T-helper 22 cell (primary cell): ENCODE data around the gene NELFE.
"Not testable (repeated sequence)": the region's sequence is repeated elsewhere in the genome, so short reads cannot be mapped to it uniquely, and the experiment has no call there.

Source experiments
- DNase-seq: peaks from one replicate; pipeline ENCODE4 v3.0.0-alpha.2; 2020; ENCODE audit warnings: low read depth

The NELFE gene

DNA sequence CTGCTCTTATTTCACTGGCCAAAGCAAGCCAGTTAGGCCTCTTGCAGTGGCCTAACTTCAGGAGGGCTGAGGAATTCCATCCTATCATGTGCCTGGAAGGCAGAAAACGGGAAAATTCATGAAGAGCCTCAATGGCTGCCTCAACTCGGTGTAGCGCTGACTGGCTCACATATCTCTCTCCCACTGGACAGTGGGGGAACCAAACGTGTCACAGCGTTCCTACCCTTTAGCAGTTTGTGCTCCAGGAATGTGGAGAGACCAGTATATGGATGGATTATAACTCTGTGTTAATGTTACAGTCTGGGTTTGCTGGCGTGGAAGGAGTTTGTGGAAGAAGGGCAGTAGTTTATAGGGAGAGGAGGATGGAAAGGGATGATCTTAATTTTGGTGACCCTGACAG, 43.0 kb downstream of the NELFE start:
- DNase-seq, result no peak

DNA sequence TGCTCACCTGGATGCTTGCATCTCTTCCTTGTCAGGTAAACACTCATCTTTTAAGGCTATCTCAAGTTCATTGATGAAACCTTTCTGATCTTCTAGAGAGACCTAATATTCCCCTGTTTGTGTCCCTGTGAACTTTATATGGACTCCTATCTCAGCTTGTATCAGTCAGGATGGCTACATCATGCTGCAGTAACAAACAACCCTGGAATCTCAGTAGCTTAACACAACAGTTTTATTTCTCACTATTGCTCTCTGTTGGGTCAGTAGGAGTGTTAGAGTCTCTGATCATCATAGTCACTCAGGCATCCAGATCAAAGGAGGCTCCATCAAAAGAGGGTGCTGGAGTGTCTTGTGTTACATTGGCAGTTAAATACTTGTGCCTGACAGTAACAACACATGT, 43.4 kb downstream of the NELFE start:
- DNase-seq, result no peak

DNA sequence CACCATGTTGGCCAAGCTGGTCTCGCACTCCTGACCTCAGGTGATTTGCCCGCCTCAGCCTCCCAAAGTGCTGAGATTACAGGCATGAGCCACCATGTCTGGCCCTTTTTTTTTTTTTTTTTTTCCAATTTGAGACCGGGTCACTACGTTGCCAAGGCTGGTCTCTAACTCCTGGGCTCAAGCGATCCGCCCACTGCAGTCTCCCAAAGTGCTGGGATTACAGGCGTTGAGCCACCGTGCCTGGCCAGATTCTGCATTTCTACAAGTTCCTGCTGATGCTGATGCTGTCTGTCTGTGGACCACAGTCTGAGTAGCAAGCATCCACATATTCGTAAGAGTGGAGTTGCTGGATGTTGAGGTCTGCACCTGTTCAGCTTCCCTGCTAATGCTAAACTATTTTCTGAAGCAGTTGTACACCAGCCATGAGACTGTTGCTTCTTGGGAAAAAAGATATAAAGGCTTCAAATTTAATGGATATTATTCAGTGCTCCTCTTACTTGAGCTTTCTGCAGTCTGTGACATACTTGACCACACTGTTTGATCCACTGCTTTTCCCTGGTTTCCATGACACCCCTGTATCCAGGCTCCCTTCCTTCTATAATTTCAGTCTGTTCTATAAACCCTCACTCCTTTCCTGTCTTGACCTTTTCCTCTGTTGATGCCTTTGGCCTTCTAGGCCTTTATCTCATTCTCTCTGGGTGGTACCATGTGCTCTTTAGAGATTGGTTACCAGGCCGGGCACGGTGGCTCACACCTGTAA, 46.8 kb downstream of the NELFE start:
- no peak for DNase-seq

DNA sequence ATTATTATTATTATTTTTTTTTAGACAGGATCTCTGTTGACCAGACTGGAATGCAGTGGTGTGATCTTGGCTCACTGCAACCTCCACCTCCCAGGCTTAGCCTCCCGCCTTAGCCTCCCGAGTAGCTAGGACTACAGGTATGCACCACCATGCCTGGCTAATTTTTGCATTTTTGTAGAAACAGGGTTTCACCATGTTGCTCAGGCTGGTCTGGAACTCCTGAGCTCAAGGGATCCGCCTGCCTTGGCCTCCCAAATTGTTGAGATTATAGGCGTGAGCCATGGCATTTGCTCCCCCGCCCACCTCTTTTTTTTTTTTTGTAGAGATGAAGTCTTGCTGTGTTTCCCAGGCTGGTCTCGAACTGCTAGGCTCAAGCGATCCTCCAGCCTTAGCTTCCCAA, 49.5 kb downstream of the NELFE start:
- DNase-seq, result not testable (repeated sequence)

DNA sequence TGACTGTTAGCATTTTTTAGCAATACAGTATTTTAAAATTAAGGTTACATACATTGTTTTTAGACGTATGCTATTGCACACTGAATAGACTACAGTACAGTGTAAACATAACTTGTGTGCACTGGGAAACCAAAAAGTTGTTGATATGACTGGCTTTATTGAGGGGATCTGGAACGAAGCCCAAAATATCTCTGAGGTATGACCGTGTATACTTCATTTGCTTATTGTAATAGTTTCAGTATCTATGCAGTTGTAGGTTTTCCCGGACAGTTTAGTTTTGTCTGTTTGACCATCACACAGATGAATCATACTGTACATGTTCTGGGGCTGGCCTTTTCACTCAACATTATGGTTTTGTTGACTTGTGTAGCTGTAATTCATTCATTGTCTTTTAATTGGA, 50.0 kb downstream of the NELFE start:
- DNase-seq, result no peak

DNA sequence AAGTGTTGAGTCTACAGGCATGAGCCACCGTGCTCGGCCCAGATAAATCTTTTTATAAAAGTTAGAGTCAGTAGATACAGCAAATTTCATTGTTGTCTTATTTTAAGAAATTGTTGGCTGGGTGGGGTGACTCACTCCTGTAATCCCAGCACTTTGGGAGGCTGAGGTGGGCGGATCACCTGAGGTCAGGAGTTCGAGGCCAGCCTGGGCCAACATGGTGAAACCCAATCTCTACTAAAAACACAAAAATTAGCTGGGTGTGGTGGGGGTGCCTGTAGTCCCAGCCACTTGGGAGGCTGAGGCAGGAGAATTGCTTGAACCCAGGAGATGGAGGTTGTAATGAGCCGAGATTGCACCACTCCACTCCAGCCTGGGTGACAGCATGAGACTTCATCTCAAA, 50.5 kb downstream of the NELFE start:
- DNase-seq, result not testable (repeated sequence)

DNA sequence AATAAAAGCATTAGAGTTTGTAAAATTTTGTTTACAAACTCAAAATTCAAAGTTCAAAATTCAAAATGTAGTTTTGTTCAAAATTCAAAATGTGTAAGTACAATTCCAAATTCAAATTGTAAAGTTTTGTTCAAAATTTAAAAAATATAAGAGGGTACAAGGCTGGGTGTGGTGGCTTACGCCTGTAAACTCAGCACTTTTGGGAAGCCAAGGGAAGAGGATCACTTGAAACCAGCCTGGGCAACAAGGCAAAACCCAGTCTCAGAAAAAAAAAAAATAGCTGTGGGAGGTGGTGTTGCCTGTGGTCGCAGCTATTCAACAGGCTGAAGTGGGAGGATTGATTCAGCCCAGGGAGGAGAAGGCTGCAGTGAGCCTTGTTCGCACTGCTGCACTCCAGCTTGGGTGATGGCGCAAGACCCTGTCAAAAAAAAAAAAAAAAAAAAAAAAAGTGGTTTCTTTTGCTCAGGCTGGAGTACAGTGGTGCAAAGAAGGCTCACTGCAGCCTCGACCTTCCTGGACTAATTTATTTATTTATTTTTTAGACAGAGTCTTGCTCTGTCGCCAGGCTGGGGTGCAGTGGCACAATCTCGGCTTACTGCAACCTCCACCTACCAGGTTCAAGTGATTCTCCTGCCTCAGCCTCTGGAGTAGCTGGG, 51.5 kb downstream of the NELFE start:
- DNase-seq, result no peak

DNA sequence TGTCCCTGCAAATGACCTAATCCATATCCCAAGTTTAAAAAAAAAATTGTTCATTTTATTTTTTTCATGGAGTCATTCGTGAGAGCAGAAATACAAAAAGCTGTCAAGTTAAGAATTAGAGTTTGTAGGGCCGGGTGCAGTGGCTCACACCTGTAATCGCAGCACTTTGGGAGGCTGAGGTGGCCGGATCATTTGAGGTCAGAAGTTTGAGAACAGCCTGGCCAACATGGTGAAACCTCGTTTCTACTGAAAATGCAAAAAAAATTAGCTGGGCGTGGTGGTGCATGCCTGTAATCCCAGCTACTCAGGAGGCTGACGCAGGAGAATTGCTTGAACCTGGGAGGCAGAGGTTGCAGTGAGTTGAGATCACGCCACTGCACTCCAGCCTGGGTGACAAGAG, 52.0 kb downstream of the NELFE start:
- DNase-seq, result not testable (repeated sequence)

DNA sequence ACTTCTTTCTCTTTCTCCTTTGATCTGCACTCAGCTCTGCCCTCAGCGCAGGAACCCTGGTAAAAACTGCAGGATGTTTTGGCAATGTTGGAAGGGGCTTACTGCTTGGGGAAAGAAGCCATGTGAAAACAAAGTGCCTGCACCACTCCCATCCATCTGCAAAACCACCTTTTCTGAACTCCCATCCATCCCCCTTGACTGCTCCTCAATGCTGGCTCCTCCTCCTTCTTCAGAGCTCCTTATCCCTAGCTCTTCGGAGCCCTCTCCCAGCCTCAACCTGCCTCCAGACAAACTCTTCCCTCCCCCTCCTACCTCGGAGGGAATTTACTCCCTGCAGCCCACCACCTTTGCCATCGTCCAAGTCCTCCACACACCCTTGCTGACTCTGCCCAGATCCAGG, 52.6 kb downstream of the NELFE start:
- DNase-seq, result no peak

DNA sequence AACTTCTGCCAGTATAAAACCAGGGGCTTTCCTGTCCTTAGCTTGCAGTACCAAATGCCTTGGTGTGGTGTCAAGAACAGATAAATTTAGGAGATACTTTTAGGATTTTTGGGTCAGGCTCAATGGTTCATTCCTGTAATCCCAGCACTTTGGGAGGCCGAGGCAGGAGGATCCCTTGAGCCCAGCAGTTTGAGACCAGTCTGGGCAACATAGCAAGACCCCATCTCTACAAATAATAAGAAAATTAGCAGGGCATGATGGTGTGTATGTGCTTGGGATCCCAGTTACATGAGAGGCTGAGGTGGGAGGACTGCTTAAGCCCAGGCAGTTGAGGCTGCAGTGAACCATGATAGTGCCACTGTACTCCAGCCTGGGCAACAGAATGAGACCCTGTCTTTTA, 53.7 kb downstream of the NELFE start:
- no peak for DNase-seq

DNA sequence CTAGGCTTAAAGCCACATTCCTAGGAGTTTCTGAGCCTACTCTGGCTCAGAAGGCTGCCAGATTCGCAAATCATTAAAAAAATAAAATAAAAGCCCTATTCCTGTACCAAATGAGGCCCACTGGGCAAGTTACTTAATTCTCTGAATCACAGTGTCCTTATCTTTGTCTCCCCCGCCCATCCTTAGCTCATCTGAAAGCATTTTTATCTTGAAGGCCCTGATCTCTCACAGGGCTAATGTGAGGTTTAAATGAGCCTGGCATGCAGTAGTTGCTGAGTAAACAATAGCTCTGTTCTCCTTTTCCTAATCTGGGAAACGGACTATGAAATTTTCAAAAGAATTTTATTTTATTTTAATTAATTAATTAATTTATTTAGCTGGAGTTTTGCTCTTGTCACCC, 54.8 kb downstream of the NELFE start:
- no peak for DNase-seq
